Neural crest cell (in vitro differentiated cells): Measurements from ENCODE around the gene CDCA4. TPM values are rescaled to one million over a fixed set of nuclear protein-coding genes. Genes with fewer than 3 reads are reported as not detected.
A peak's percentile ranks its signal among the peaks of the same experiment; 100 is the strongest.

Experiments
- DNase-seq: peaks from one replicate; pipeline ENCODE4 v3.0.0; 2021; ENCODE audit warnings: low read depth, mixed read lengths, low spot score
- H3K27ac Mint-ChIP-seq: one replicate; pipeline ENCODE4 v1.8.0; 2021; ENCODE audit warnings: mild to moderate bottlenecking, mixed read lengths; ENCODE audit not compliant: unreplicated experiment
- H3K27me3 Mint-ChIP-seq: 2 replicates; pipeline ENCODE4 v1.8.0; 2021; ENCODE audit warnings: low read depth, mild to moderate bottlenecking, mixed read lengths
- H3K36me3 Mint-ChIP-seq: 2 replicates; pipeline ENCODE4 v1.8.0; 2021; ENCODE audit warnings: low read depth, mild to moderate bottlenecking, mixed read lengths
- H3K4me1 Mint-ChIP-seq: 2 replicates; pipeline ENCODE4 v1.8.0; 2021; ENCODE audit warnings: mixed read lengths
- H3K4me3 Mint-ChIP-seq: one replicate; pipeline ENCODE4 v1.8.0; 2021; ENCODE audit warnings: mild to moderate bottlenecking, mixed read lengths
- H3K9me3 Mint-ChIP-seq: 2 replicates; pipeline ENCODE4 v1.8.0; 2021; ENCODE audit warnings: mixed read lengths
- CTCF ChIP-seq: fragments of 200-600 bp; sonication (generic); conservative IDR thresholded peaks from 2 replicates; pipeline ENCODE4 v1.5.0; 2021; ENCODE audit warnings: antibody characterized with exemption, mild to moderate bottlenecking
- total RNA-seq: library from RNA; stranded (reverse); gene quantifications from 2 replicates; pipeline ENCODE4 v1.2.1, GENCODE V29; 2021

The CDCA4 gene
- total RNA-seq, 1 donor from 2014 or later, result 58.2 TPM

GRCh38 chr14:105063056-105063455 is 42.2 kb upstream of the CDCA4 start:
- Mint-ChIP-seq H3K4me3 (no peak overlapping the region), H3K4me1 (peaks cover 3% of the 10 kb centered on the region), H3K36me3 (no peaks in the 10 kb centered on the region), H3K27ac (no peak overlapping the region), H3K9me3 (no peaks in the 10 kb centered on the region), H3K27me3 (no peaks in the 10 kb centered on the region)
- TF ChIP-seq CTCF, result no peak
- DNase-seq, result no peak

- Mint-ChIP-seq H3K27me3 (no peaks in the 10 kb centered on the region), H3K36me3 (no peaks in the 10 kb centered on the region), H3K9me3 (no peaks in the 10 kb centered on the region), H3K4me3 (no peak overlapping the region), H3K4me1 (peaks cover 3% of the 10 kb centered on the region), H3K27ac (peak overlapping the region; percentile 87)
- no peak for TF ChIP-seq CTCF
- no peak for DNase-seq
Measured at GRCh38 chr14:105062048-105062433, 41.2 kb upstream of the CDCA4 start.

- H3K4me1 Mint-ChIP-seq, result peaks cover 3% of the 10 kb centered on the region
- H3K27me3 Mint-ChIP-seq, result no peaks in the 10 kb centered on the region
- no peak for TF ChIP-seq CTCF
- no peak overlapping the region for H3K4me3 Mint-ChIP-seq
- H3K9me3 Mint-ChIP-seq, result no peaks in the 10 kb centered on the region
- no peak overlapping the region for H3K27ac Mint-ChIP-seq
- H3K36me3 Mint-ChIP-seq, result no peaks in the 10 kb centered on the region
- DNase-seq, result no peak
Measured at GRCh38 chr14:105061428-105062047, 40.7 kb upstream of the CDCA4 start.

GRCh38 chr14:105060751-105061427 is 40.0 kb upstream of the CDCA4 start:
- Mint-ChIP-seq H3K4me1 (peaks cover 3% of the 10 kb centered on the region), H3K4me3 (no peak overlapping the region), H3K27me3 (no peaks in the 10 kb centered on the region), H3K27ac (no peak overlapping the region), H3K9me3 (no peaks in the 10 kb centered on the region), H3K36me3 (no peaks in the 10 kb centered on the region)
- TF ChIP-seq CTCF, result no peak
- DNase-seq, result no peak

- no peak for TF ChIP-seq CTCF
- H3K4me1 Mint-ChIP-seq, result peaks cover 3% of the 10 kb centered on the region
- no peaks in the 10 kb centered on the region for H3K36me3 Mint-ChIP-seq
- H3K27ac Mint-ChIP-seq, result no peak overlapping the region
- no peaks in the 10 kb centered on the region for H3K9me3 Mint-ChIP-seq
- no peak for DNase-seq
- H3K27me3 Mint-ChIP-seq, result no peaks in the 10 kb centered on the region
- no peak overlapping the region for H3K4me3 Mint-ChIP-seq
Measured at GRCh38 chr14:105059925-105060565, 39.2 kb upstream of the CDCA4 start.
